PFSK-1 (cell line): ENCODE results near the gene CNTNAP2.

ENCODE experiments used
- POLR2AphosphoS5 ChIP-seq: IDR thresholded peaks from 2 replicates; pipeline ENCODE4 v1.6.1; 2012; ENCODE audit warnings: low read depth, mild to moderate bottlenecking, control low read depth, low read length, moderate library complexity
- REST ChIP-seq, 2 experiments: IDR thresholded peaks; 2 replicates each; pipeline versions ENCODE4 v1.6.1 to v1.8.0; 2011 to 2012; ENCODE audit warnings: low read depth in 2 of 2, low read length in 2 of 2, control low read depth in 1 of 2, inconsistent platforms in 1 of 2, mild to moderate bottlenecking in 1 of 2, moderate library complexity in 1 of 2; ENCODE audit not compliant: insufficient read depth in 1 of 2

- TF ChIP-seq REST (IDR thresholded peaks at IDR 0.05; ENCODE audit: insufficient read depth in 1 of 2, low read depth in 2 of 2, low read length in 2 of 2) (no peak), POLR2AphosphoS5 (no peak)
Measured at GRCh38 chr7:148382596-148382995, 2266.0 kb downstream of the CNTNAP2 start.
